HCT116 (cell line): Measurements from ENCODE around the gene ASMTL. TPM values are rescaled to one million over a fixed set of nuclear protein-coding genes. Genes with fewer than 3 reads are reported as not detected.

Experiments
- ATAC-seq: fragments of 200-7000 bp; cut with Tn5 transposase; 2 replicates; pipeline ENCODE4 v1.9.1; 2020; ENCODE audit warnings: mild to moderate bottlenecking, moderate library complexity
- BruUV-seq: library from RNA; stranded (reverse); fragments of 400-500 nt; replicated peaks from 2 replicates; lab custom pipeline; 2021; lab: Mats Ljungman, UMichigan
- CTCF ChIA-PET: fragments of 300-600 bp; sonication (Branson Sonifier 250); formaldehyde crosslinking; loops from one replicate; lab custom pipeline; 2021; ENCODE audit warnings: antibody characterized with exemption; lab: Charles Lee
- POLR2A ChIA-PET: fragments of 300-600, 350-600 bp; sonication (Branson Sonifier 250); formaldehyde crosslinking; loops from one replicate; lab custom pipeline; 2021; ENCODE audit warnings: antibody characterized with exemption; lab: Charles Lee
- RAD21 ChIA-PET, 2 experiments: fragments of 300-600 bp; sonication (Branson Sonifier 250); formaldehyde crosslinking; loops; one replicate each; lab custom pipeline; 2023; ENCODE audit warnings: low total read pairs in 2 of 2; ENCODE audit not compliant: uncharacterized antibody in 2 of 2, unreplicated experiment in 2 of 2, low non-redundant PET in 1 of 2; lab: Charles Lee
- DNase-seq: peaks from one replicate; pipeline ENCODE4 v3.0.0-alpha.2; 2010; ENCODE audit warnings: low read depth, low spot score
- H2AFZ ChIP-seq: fragments of 200-600 bp; shearing (Covaris generic), sonication (generic); 2 replicates; pipeline ENCODE4 v1.6.1; 2017; ENCODE audit warnings: low read depth, mixed run types, mixed read lengths, antibody characterized with exemption, low read length; ENCODE audit not compliant: poor library complexity, severe bottlenecking
- H3K27ac ChIP-seq: 2 replicates; pipeline ENCODE4 v1.5.1; 2012; ENCODE audit warnings: low read depth, low read length
- H3K27me3 ChIP-seq: fragments of 200-600 bp; sonication (generic); 2 replicates; pipeline ENCODE4 v1.6.1; 2016; ENCODE audit warnings: mixed run types, low read length, mixed read lengths; ENCODE audit not compliant: insufficient read depth
- H3K36me3 ChIP-seq, 2 experiments: fragments of 200-500 bp in 1 of 2; fragments of 200-600 bp in 1 of 2; sonication (Bioruptor generic) in 1 of 2; sonication (generic) in 1 of 2; 2 replicates each; pipeline versions ENCODE4 v1.5.1 to v1.6.1; 2014 to 2016; ENCODE audit warnings: low read length in 2 of 2, inconsistent platforms in 1 of 2, mixed read lengths in 1 of 2, mixed run types in 1 of 2; ENCODE audit not compliant: insufficient read depth in 2 of 2, control insufficient read depth in 1 of 2
- H3K4me1 ChIP-seq, 2 experiments: fragments of 200-600 bp in 1 of 2; sonication (generic) in 1 of 2; 2 replicates each; pipeline versions ENCODE4 v1.5.1 to v1.6.1; 2012 to 2017; ENCODE audit warnings: low read length in 2 of 2, inconsistent platforms in 1 of 2, mild to moderate bottlenecking in 1 of 2, mixed read lengths in 1 of 2, mixed run types in 1 of 2, moderate library complexity in 1 of 2; ENCODE audit not compliant: insufficient read depth in 2 of 2, control insufficient read depth in 1 of 2
- H3K4me2 ChIP-seq: fragments of 200-600 bp; sonication (generic); 2 replicates; pipeline ENCODE4 v1.6.1; 2017; ENCODE audit warnings: mixed run types, low read length, mixed read lengths
- H3K4me3 ChIP-seq, 2 experiments: fragments of 200-600 bp in 1 of 2; sonication (generic) in 1 of 2; replicated peaks in 1 of 2; 2 replicates each; pipeline ENCODE4 v1.5.1; 2011 to 2016; ENCODE audit warnings: low read length in 2 of 2, control low read depth in 1 of 2, low read depth in 1 of 2, mild to moderate bottlenecking in 1 of 2, mixed read lengths in 1 of 2, mixed run types in 1 of 2
- H3K79me2 ChIP-seq: fragments of 200-600 bp; sonication (generic); 2 replicates; pipeline ENCODE4 v1.6.1; 2017; ENCODE audit warnings: mild to moderate bottlenecking, mixed run types, low read length, moderate library complexity, mixed read lengths; ENCODE audit not compliant: insufficient read depth
- H3K9ac ChIP-seq: fragments of 200-600 bp; sonication (generic); 2 replicates; pipeline ENCODE4 v1.6.1; 2016; ENCODE audit warnings: low read length, mixed read lengths
- H3K9me2 ChIP-seq: fragments of 200-600 bp; sonication (generic), shearing (Covaris generic); 2 replicates; pipeline ENCODE4 v1.6.1; 2017; ENCODE audit warnings: mixed run types, mild to moderate bottlenecking, moderate library complexity; ENCODE audit not compliant: insufficient read depth
- H3K9me3 ChIP-seq, 2 experiments: fragments of 200-500 bp in 1 of 2; fragments of 200-600 bp in 1 of 2; sonication (Bioruptor generic) in 1 of 2; sonication (generic) in 1 of 2; 2 replicates each; pipeline ENCODE4 v1.6.1; 2014 to 2017; ENCODE audit warnings: low read length in 2 of 2, mixed read lengths in 2 of 2, inconsistent platforms in 1 of 2, low read depth in 1 of 2, mild to moderate bottlenecking in 1 of 2, mixed run types in 1 of 2, moderate library complexity in 1 of 2; ENCODE audit not compliant: control insufficient read depth in 1 of 2, insufficient read depth in 1 of 2
- H4K20me1 ChIP-seq: fragments of 200-600 bp; sonication (generic), shearing (Covaris generic); 2 replicates; pipeline ENCODE4 v1.6.1; 2017; ENCODE audit warnings: mixed run types, mild to moderate bottlenecking, moderate library complexity; ENCODE audit not compliant: insufficient read depth
- CBX3 ChIP-seq: IDR thresholded peaks from 2 replicates; pipeline ENCODE4 v1.6.1; 2012; ENCODE audit warnings: low read depth
- CEBPB ChIP-seq: IDR thresholded peaks from 2 replicates; pipeline ENCODE4 v1.6.1; 2012; ENCODE audit warnings: low read depth
- EGR1 ChIP-seq: IDR thresholded peaks from 2 replicates; pipeline ENCODE4 v1.6.1; 2012; ENCODE audit warnings: low read depth
- EZH2phosphoT487 ChIP-seq: fragments of 200-600 bp; IDR thresholded peaks from 2 replicates; pipeline ENCODE4 v1.6.1; 2018; ENCODE audit warnings: antibody characterized with exemption, borderline replicate concordance
- FOSL1 ChIP-seq: IDR thresholded peaks from 2 replicates; pipeline ENCODE4 v1.6.1; 2012; ENCODE audit warnings: low read depth
- POLR2A ChIP-seq: IDR thresholded peaks from 2 replicates; pipeline ENCODE4 v1.7.0; 2011; ENCODE audit warnings: borderline replicate concordance; ENCODE audit not compliant: insufficient read depth, insufficient read length; ENCODE audit errors: extremely low read depth
- SIN3A ChIP-seq: IDR thresholded peaks from 2 replicates; pipeline ENCODE4 v1.6.1; 2012; ENCODE audit warnings: low read depth
- SP1 ChIP-seq: IDR thresholded peaks from 2 replicates; pipeline ENCODE4 v1.6.1; 2012; ENCODE audit warnings: low read depth
- SRF ChIP-seq: IDR thresholded peaks from 2 replicates; pipeline ENCODE4 v1.6.1; 2012; ENCODE audit warnings: low read depth
- intact Hi-C: fragments of 100-400 bp; cut with micrococcal nuclease; formaldehyde crosslinking; loops from 2 replicates; pipeline ENCODE4 v1.10.0; 2022
- total RNA-seq: library from RNA; stranded (reverse); gene quantifications from one replicate; pipeline ENCODE4 v1.2.1, GENCODE V29; 2021; ENCODE audit not compliant: unreplicated experiment
- TF ChIP-seq, protein P1 (sequence below): IDR thresholded peaks from 2 replicates; pipeline ENCODE4 v1.6.1; 2011; ENCODE audit warnings: mild to moderate bottlenecking, low read length, moderate library complexity; ENCODE audit not compliant: insufficient replicate concordance; ENCODE audit errors: extremely low read depth

Gene ASMTL
- total RNA-seq, 1 experiment from 2014 or later, result 59.6 TPM

GRCh38 chrX:1486177-1486576 lies 33.5 kb upstream of the ASMTL start:
- DNase-seq (no peak), ATAC-seq (no peak)
- no peaks in the 10 kb centered on the region for H3K27me3 ChIP-seq
- no peaks in the 10 kb centered on the region for H4K20me1 ChIP-seq
- no peak overlapping the region for H3K4me3 ChIP-seq
- no peaks in the 10 kb centered on the region for H3K79me2 ChIP-seq
- H3K4me1 ChIP-seq, result peaks cover 8 to 11% of the 10 kb centered on the region in 2 experiments
- no peak overlapping the region for H3K9ac ChIP-seq
- no peak overlapping the region for H2AFZ ChIP-seq
- H3K9me3 ChIP-seq, result peaks cover 0 to 3% of the 10 kb centered on the region in 2 experiments; a peak in 1 of 4 replicates
- no peak overlapping the region for H3K27ac ChIP-seq
- no peaks in the 10 kb centered on the region for H3K36me3 ChIP-seq
- ChIA-PET RAD21 (no interaction called here), CTCF (no interaction called here), POLR2A (no interaction called here)
- no peak for TF ChIP-seq SRF
- TF ChIP-seq POLR2A, result no peak
- TF ChIP-seq FOSL1, result no peak
- TF ChIP-seq SP1, result no peak
- no peak for TF ChIP-seq EZH2phosphoT487
- TF ChIP-seq, protein P1, sequence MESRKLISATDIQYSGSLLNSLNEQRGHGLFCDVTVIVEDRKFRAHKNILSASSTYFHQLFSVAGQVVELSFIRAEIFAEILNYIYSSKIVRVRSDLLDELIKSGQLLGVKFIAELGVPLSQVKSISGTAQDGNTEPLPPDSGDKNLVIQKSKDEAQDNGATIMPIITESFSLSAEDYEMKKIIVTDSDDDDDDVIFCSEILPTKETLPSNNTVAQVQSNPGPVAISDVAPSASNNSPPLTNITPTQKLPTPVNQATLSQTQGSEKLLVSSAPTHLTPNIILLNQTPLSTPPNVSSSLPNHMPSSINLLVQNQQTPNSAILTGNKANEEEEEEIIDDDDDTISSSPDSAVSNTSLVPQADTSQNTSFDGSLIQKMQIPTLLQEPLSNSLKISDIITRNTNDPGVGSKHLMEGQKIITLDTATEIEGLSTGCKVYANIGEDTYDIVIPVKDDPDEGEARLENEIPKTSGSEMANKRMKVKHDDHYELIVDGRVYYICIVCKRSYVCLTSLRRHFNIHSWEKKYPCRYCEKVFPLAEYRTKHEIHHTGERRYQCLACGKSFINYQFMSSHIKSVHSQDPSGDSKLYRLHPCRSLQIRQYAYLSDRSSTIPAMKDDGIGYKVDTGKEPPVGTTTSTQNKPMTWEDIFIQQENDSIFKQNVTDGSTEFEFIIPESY, result no peak
- no peak for TF ChIP-seq SIN3A
- no TSS peak for BruUV-seq
- no peaks in the 10 kb centered on the region for H3K9me2 ChIP-seq
- H3K4me2 ChIP-seq, result no peak overlapping the region
- intact Hi-C loops, result no loop called here

GRCh38 chrX:1485033-1485432 lies 32.3 kb upstream of the ASMTL start:
- no peak overlapping the region for H3K4me2 ChIP-seq
- CTCF ChIA-PET, result no interaction called here

More at GRCh38 chrX:1485033-1485432, 32.3 kb upstream of the ASMTL start:
- RAD21 ChIA-PET, result no interaction called here
- POLR2A ChIA-PET, result no interaction called here
- ATAC-seq, result no peak
- DNase-seq, result no peak
- Histone ChIP-seq H4K20me1 (no peaks in the 10 kb centered on the region), H3K9me3 (peaks cover 0 to 3% of the 10 kb centered on the region in 2 experiments; a peak in 1 of 4 replicates), H3K9ac (no peak overlapping the region), H3K79me2 (no peaks in the 10 kb centered on the region), H3K4me3 (no peak overlapping the region), H3K9me2 (no peaks in the 10 kb centered on the region), H3K4me1 (peaks cover 12% of the 10 kb centered on the region in 2 experiments), H2AFZ (no peak overlapping the region), H3K36me3 (no peaks in the 10 kb centered on the region), H3K27me3 (no peaks in the 10 kb centered on the region), H3K27ac (no peak overlapping the region)
- TF ChIP-seq SIN3A (no peak), EGR1 (no peak), CEBPB (no peak), POLR2A (no peak), CBX3 (no peak)
- intact Hi-C loops, result no loop called here
- no TSS peak for BruUV-seq
